Glomerular visceral epithelial cell (primary cell): Measurements from ENCODE around the gene LRRC7.
A peak's percentile ranks its signal among the peaks of the same experiment; 100 is the strongest.

ENCODE experiments used
- DNase-seq: peaks from one replicate; pipeline ENCODE4 v3.0.0-alpha.2; 2016; ENCODE audit errors: extremely low spot score

LRRC7 gene

GRCh38 chr1:69567652-69568420 is at the start of gene LRRC7:
TSS of gene LRRC7 (plus strand) at chr1:69567922. CDS start at chr1:69568640, 718 bp downstream.
- DNase-seq, result peak; percentile 38

- DNase-seq, result no peak
These were observed 48.7 kb upstream of the LRRC7 start for GRCh38 chr1:69519006-69519405.

GRCh38 chr1:69520326-69520725 is 47.4 kb upstream of the LRRC7 start:
- DNase-seq, result no peak

GRCh38 chr1:69523032-69523431 is 44.7 kb upstream of the LRRC7 start:
- DNase-seq, result peak; percentile 85

- peak; percentile 1 for DNase-seq
These were observed 44.3 kb upstream of the LRRC7 start for GRCh38 chr1:69523461-69523860.

- peak; percentile 37 for DNase-seq
These were observed 43.7 kb upstream of the LRRC7 start for GRCh38 chr1:69524015-69524414.

GRCh38 chr1:69527273-69527672 is 40.4 kb upstream of the LRRC7 start:
- no peak for DNase-seq

GRCh38 chr1:69528376-69528775 is 39.3 kb upstream of the LRRC7 start:
- DNase-seq, result no peak

- no peak for DNase-seq
These were observed 34.4 kb upstream of the LRRC7 start for GRCh38 chr1:69533343-69533742.

GRCh38 chr1:69534829-69535228 is 32.9 kb upstream of the LRRC7 start:
- no peak for DNase-seq

GRCh38 chr1:69535490-69535889 is 32.2 kb upstream of the LRRC7 start:
- no peak for DNase-seq

- no peak for DNase-seq
These were observed 27.7 kb upstream of the LRRC7 start for GRCh38 chr1:69540052-69540451.

GRCh38 chr1:69551476-69552324 is 16.0 kb upstream of the LRRC7 start:
- DNase-seq, result no peak

GRCh38 chr1:69553726-69554125 is 14.0 kb upstream of the LRRC7 start:
- DNase-seq, result no peak

- no peak for DNase-seq
These were observed 876 bp downstream of the LRRC7 start for GRCh38 chr1:69568421-69569174.

- DNase-seq, result no peak
These were observed 1.4 kb downstream of the LRRC7 start for GRCh38 chr1:69569175-69569541.

- DNase-seq, result no peak
These were observed 2.0 kb downstream of the LRRC7 start for GRCh38 chr1:69569576-69570328.

- no peak for DNase-seq
These were observed 2.6 kb downstream of the LRRC7 start for GRCh38 chr1:69570356-69570755.

- no peak for DNase-seq
These were observed 5.2 kb downstream of the LRRC7 start for GRCh38 chr1:69572921-69573320.

GRCh38 chr1:69573911-69574310 is 6.2 kb downstream of the LRRC7 start:
- no peak for DNase-seq

- no peak for DNase-seq
These were observed 17.9 kb downstream of the LRRC7 start for GRCh38 chr1:69585666-69586065.

GRCh38 chr1:69587391-69587790 is 19.7 kb downstream of the LRRC7 start:
- no peak for DNase-seq
